GM19023 (cell line): ENCODE measurements around the gene CDK19.
A peak's percentile ranks its signal among the peaks of the same experiment; 100 is the strongest.
"Not testable (repeated sequence)": the region's sequence is repeated elsewhere in the genome, so short reads cannot be mapped to it uniquely, and the experiment has no call there.

Experiments
- ATAC-seq: cut with Tn5 transposase; IDR thresholded peaks from one replicate; pipeline ENCODE4 v1.9.1; 2021; ENCODE audit warnings: mild to moderate bottlenecking, moderate library complexity; ENCODE audit not compliant: unreplicated experiment

The CDK19 gene

GRCh38 chr6:110814102-110815014, 911 bp downstream of the CDK19 start:
- ATAC-seq = peak; percentile 11

GRCh38 chr6:110813338-110814101, 1.7 kb downstream of the CDK19 start:
- ATAC-seq = no peak

DNA sequence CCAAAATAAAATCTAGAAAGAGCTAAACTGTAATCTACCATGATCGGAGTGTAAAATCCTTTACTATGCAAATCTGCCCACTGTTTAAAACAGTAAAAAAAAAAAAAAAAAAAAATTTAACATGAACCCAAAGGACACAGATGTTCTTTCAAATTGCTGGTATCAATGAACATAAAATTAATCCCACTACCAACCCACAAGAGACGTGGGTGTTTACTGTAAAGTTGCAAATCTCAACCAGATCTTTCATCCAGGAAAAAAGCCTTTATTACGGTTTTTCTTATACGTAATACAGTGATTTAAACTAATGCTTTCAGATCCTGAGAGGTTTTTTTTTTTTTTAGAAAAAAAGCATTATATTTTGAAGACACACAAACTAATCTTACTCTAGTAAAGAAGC, 2.5 kb downstream of the CDK19 start:
- no peak for ATAC-seq

- no peak for ATAC-seq
Measured at GRCh38 chr6:110810896-110811586, 4.2 kb downstream of the CDK19 start.

DNA sequence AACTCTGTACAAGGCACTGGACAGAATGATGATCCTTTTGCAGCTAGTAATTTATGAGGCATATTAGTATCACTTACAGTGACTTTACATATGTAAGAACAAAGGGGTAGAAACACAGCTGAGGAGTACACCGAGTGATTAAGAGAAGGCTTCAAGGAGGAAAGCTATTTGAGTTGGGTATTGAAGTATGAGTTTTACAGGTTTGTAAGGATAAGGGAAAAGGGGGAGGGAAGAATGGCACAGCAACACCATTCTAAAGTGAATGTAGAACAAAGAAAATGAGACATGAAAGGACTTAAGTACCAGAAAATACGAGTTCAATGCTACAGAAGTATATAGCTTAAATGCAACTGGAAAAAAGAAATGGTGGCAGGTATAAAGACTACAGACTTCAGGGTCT, 5.5 kb downstream of the CDK19 start:
- no peak for ATAC-seq

DNA sequence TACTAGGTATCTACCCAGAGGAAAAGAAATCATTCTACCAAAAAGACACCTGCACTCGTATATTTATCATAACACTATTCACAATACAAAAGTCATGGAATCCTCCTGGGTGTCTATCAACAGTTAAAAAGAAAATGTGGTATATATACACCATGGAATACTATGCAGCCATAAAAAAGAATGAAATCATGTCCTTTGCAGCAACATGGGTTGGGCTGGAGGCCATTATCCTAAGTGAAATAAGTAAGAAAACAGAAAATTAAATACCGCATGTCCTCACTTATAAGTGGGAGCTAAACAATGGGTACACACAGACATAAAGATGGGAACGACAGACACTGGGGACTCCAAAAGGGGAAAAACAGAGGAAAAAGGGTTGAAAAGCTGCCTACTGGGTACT, 13.1 kb downstream of the CDK19 start:
- not testable (repeated sequence) for ATAC-seq

DNA sequence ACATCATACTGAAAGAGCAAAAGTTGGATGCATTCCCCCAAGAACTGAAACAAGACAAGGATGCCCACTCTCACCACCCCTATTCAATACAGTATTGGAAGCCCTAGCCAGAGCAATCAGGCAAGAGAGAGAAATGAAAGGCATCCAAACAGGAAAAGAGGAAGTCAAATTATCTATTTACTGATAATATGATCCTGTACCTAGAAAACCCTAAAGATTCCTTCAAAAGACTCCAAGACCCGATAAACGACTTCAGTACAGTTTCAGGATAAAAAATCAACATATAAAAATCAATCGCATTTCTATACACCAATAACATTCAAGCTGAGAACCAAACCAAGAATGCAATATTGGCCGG, 14.5 kb downstream of the CDK19 start:
- ATAC-seq = no peak

DNA sequence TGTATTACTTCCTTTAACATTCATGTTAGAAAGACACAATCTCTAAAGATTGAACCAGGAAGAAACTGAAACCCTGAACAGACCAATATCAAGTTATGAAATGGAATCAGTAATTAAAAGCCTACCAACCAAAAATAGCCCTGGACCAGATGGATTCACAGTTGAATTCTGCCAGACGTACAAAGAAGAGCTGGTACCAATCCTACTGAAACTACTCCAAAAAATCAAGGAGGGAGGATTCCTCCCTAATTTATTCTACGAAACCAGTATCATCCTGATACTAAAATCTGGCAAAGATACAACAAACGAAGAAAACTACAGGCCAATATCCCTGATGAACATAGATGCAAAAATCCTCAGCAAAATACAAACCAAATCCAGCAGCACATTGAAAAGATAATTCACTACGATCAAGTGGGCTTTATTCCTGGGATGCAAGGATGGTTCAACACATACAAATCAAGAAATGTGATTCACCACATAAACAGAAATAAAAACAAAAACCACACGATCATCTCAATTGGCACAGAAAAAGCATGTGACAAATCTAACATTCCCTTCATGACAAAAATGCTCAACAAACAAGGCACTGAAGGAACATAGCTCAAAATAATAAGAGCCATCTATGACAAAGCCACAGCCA, 15.0 kb downstream of the CDK19 start:
- ATAC-seq = no peak

GRCh38 chr6:110799655-110800054, 15.6 kb downstream of the CDK19 start:
- no peak for ATAC-seq

GRCh38 chr6:110799189-110799588, 16.1 kb downstream of the CDK19 start:
- ATAC-seq = no peak

DNA sequence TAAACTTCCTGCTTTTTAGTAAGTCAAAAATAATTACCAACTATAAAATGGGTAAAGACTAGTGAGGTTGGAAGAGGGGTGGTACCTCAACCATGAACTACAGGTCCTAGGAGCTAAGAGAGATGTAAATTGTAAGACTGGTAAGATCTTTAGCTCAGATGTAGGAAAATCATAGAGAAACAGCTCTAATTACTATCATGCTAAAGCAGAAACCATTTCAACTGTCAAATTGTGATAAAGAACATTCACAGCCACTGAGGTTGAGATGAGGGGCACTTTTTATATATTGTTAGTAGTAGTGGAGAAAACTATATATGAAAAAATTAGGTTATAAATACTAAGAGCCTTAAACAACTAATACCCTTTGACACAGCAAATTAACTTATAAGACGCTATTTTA, 20.0 kb downstream of the CDK19 start:
- ATAC-seq = no peak

GRCh38 chr6:110786696-110787095, 28.6 kb downstream of the CDK19 start:
- no peak for ATAC-seq

GRCh38 chr6:110786271-110786670, 29.0 kb downstream of the CDK19 start:
- ATAC-seq = no peak

DNA sequence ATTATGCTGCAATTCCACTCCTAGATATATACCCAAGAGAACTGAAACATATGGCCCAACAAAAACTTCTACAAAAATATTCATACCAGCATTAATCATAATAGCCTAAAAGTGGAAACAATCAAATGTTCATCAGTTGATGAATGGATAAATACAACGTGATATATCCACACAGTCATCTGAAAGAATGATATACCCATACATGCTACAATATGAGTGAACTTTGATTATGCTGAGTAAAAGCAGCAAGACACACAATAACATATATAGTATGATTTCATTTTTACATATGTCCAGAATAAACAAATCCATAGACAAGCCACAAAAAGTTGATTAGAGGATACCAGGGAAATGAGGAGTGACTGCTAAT, 30.7 kb downstream of the CDK19 start:
- no peak for ATAC-seq

GRCh38 chr6:110781522-110782214, 33.6 kb downstream of the CDK19 start:
- no peak for ATAC-seq

DNA sequence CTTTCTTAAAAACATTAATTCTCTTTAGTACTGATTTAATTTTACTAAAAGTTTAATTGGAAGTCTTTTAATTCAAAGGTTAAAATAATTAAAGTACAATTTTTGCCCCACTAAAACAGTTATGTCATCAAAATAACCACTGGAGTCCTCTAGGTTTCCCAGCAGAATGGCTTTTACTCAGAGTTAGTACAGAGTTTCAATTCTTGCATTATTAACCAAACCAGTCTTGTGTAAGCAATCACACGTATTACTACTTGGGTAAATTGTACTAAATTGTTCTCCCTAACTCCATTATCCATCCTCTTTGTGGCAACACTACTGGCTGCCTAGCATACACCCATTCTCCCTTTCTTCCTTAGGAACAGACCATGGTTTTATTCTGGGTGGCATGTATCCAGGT, 36.9 kb downstream of the CDK19 start:
- no peak for ATAC-seq

DNA sequence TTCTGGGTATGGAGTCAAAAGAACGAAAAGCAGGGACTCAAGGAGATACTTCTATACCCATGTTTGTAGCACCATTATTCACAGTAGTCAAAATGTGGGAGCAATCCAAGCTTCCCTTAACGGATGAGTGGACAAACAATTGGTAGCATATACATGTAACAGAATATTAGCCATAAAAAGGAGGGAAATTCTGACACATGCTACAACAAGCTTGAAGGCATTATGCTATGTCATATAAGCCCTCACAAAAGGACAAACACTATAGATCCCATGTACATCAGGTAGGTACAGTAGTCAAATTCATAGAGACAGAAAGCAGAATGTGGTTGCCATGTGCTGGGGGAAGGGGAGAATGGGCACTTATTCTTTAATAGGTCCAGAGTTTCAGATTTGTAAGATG, 37.6 kb downstream of the CDK19 start:
- no peak for ATAC-seq

DNA sequence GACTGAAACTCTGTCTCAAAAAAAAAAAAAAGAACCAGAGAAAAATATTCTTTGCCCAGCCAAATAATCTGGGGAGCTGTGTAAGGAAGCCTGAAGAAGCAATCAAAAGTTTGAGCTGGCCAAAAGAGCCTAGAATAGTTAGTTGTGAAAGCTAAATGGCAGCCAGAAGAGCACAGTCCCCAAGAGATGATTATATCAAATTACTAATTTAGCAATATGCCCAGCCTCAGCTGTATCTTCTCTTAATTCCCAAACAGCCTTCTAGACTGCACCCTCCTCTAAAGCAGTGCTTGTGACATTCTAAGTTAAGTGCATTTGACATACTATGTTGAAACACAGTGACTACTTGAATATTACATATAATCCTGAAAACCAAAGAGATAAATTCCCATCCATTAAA, 38.9 kb downstream of the CDK19 start:
- no peak for ATAC-seq

DNA sequence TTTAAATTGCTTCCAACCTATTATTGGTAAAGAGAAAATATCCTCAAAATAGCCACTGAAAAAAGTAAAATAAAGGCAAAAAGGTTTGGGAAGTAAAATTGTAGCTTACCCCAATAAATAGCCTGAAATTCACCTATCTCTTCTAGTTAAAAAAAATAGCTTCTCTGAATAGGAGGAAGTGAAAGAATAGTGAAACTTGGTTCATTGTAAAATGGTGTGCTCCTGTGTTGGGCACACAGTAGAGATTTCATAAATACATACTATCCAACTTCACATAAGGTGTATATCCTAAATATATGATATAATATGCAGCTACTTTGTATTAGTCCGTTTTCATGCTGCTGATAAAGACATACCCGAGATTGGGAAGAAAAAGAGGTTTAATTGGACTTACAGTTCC, 45.3 kb downstream of the CDK19 start:
- ATAC-seq = no peak

DNA sequence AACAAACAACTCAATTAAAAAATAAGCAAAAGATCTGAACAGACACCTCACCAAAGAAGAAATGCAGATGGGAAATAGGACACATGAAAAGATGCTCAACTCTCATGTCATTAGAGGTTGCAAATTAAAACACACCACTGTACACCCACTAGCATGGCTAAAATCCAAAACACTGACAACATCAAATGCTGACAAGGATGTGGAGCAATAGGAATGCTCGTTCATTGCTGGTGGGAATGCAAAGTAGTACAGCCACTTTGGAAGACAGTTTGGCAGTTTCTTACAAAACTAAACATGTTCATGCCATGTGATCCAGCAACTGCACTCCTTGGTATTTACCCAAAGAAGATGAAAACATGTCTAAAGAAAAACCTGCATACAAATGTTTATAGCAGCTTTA, 47.2 kb downstream of the CDK19 start:
- ATAC-seq = no peak

DNA sequence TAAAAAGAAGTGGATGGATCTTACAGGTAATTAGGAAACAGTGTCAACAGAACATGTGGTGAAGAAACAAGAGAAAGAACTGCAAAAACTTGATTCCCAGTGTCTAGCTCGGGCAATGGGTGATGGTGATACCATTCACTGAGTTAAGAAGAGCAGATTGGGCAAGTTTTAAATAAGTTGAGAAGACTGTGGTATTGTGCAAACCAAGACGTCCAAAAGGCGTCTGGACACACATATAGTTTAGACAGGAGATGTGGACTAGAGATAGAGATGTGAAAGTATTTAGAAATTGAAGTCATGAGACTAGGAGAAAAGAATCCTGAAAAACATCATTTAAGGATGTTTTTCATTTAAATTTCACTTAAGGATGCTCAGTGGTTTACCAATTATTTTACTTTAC, 53.9 kb downstream of the CDK19 start:
- ATAC-seq = no peak
